PC-3 (cell line): Measurements from ENCODE around the gene GRHPR.
"Not testable (repeated sequence)": the region's sequence is repeated elsewhere in the genome, so short reads cannot be mapped to it uniquely, and the experiment has no call there.

Experiments
- EZH2 ChIP-seq: fragments of 300-600 bp; sonication (generic); IDR thresholded peaks from one replicate; pipeline ENCODE4 v1.6.1; 2017; ENCODE audit warnings: antibody characterized with exemption, mild to moderate bottlenecking, low read length; ENCODE audit not compliant: unreplicated experiment
- TF ChIP-seq, protein P1 (sequence below): fragments of 300-600 bp; sonication (generic); conservative IDR thresholded peaks from 2 replicates; pipeline ENCODE4 v1.5.1; 2017; ENCODE audit warnings: antibody characterized with exemption, low read depth, mild to moderate bottlenecking, low read length

DNA sequence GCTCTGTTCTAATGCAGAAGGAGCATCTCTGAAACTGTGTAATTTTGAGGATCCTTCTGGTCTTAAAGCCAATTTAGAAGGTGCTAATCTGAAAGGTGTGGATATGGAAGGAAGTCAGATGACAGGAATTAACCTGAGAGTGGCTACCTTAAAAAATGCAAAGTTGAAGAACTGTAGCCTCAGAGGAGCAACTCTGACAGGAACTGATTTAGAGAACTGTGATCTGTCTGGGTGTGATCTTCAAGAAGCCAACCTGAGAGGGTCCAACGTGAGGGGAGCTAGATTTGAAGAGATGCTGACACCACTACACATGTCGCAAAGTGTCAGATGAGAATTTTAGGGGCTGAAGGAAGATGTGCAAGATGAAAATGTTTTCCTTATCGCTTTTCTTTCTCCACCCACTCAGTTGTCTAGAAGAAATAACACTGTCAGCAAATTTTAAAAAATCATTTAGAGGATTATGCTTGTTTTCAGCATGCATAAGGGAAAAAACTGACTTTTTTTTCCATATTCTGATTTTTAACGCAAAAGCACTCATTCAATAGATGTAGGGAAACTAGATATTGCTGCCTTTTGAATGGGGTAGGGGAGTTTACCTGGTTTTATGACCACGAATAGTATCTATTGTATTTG is 55.6 kb downstream of the GRHPR start:
- TF ChIP-seq, protein P1, sequence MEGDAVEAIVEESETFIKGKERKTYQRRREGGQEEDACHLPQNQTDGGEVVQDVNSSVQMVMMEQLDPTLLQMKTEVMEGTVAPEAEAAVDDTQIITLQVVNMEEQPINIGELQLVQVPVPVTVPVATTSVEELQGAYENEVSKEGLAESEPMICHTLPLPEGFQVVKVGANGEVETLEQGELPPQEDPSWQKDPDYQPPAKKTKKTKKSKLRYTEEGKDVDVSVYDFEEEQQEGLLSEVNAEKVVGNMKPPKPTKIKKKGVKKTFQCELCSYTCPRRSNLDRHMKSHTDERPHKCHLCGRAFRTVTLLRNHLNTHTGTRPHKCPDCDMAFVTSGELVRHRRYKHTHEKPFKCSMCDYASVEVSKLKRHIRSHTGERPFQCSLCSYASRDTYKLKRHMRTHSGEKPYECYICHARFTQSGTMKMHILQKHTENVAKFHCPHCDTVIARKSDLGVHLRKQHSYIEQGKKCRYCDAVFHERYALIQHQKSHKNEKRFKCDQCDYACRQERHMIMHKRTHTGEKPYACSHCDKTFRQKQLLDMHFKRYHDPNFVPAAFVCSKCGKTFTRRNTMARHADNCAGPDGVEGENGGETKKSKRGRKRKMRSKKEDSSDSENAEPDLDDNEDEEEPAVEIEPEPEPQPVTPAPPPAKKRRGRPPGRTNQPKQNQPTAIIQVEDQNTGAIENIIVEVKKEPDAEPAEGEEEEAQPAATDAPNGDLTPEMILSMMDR = not testable (repeated sequence)
- not testable (repeated sequence) for TF ChIP-seq EZH2
